Measurements from ENCODE around the gene RNF144B.
A peak's percentile ranks its signal among the peaks of the same experiment; 100 is the strongest.

The RNF144B gene

GRCh38 chr6:18371656-18372055, 15.5 kb upstream of the RNF144B start:
- Histone ChIP-seq H3K36me3 (ENCODE audit: control insufficient read depth, insufficient read depth, low read length) (no peaks in the 10 kb centered on the region), H3K4me3 (ENCODE audit: low read depth, low read length) (no peak overlapping the region), H3K27me3 (ENCODE audit: control insufficient read depth, insufficient read depth, low read length) (no peaks in the 10 kb centered on the region), H3K4me1 (ENCODE audit: control insufficient read depth, insufficient read depth, low read length) (no peaks in the 10 kb centered on the region), H3K9me3 (ENCODE audit: control insufficient read depth, insufficient read depth, low read length) (no peaks in the 10 kb centered on the region), H3K27ac (ENCODE audit: low read depth, low read length) (no peak overlapping the region), H3K9ac (ENCODE audit: low read depth, low read length) (no peak overlapping the region)

- Histone ChIP-seq H3K36me3 (ENCODE audit: control insufficient read depth, insufficient read depth, low read length) (no peaks in the 10 kb centered on the region), H3K9ac (ENCODE audit: low read depth, low read length) (no peak overlapping the region), H3K9me3 (ENCODE audit: control insufficient read depth, insufficient read depth, low read length) (no peaks in the 10 kb centered on the region), H3K27ac (ENCODE audit: low read depth, low read length) (no peak overlapping the region), H3K4me3 (ENCODE audit: low read depth, low read length) (no peak overlapping the region), H3K4me1 (ENCODE audit: control insufficient read depth, insufficient read depth, low read length) (no peaks in the 10 kb centered on the region), H3K27me3 (ENCODE audit: control insufficient read depth, insufficient read depth, low read length) (no peaks in the 10 kb centered on the region)
These were observed 6.9 kb upstream of the RNF144B start for GRCh38 chr6:18380158-18380836.

GRCh38 chr6:18380851-18381250, 6.3 kb upstream of the RNF144B start:
- Histone ChIP-seq H3K4me1 (ENCODE audit: control insufficient read depth, insufficient read depth, low read length) (no peaks in the 10 kb centered on the region), H3K9me3 (ENCODE audit: control insufficient read depth, insufficient read depth, low read length) (no peaks in the 10 kb centered on the region), H3K36me3 (ENCODE audit: control insufficient read depth, insufficient read depth, low read length) (no peaks in the 10 kb centered on the region), H3K9ac (ENCODE audit: low read depth, low read length) (no peak overlapping the region), H3K27me3 (ENCODE audit: control insufficient read depth, insufficient read depth, low read length) (no peaks in the 10 kb centered on the region), H3K27ac (ENCODE audit: low read depth, low read length) (no peak overlapping the region), H3K4me3 (ENCODE audit: low read depth, low read length) (no peak overlapping the region)

- H3K4me3 ChIP-seq (ENCODE audit: low read depth, low read length): no peak overlapping the region
These were observed 3.7 kb upstream of the RNF144B start for GRCh38 chr6:18383441-18383840.

GRCh38 chr6:18384621-18385020, 2.5 kb upstream of the RNF144B start:
- Histone ChIP-seq H3K36me3 (ENCODE audit: control insufficient read depth, insufficient read depth, low read length) (no peaks in the 10 kb centered on the region), H3K4me3 (ENCODE audit: low read depth, low read length) (no peak overlapping the region), H3K27ac (ENCODE audit: low read depth, low read length) (no peak overlapping the region), H3K9me3 (ENCODE audit: control insufficient read depth, insufficient read depth, low read length) (no peaks in the 10 kb centered on the region), H3K9ac (ENCODE audit: low read depth, low read length) (no peak overlapping the region), H3K4me1 (ENCODE audit: control insufficient read depth, insufficient read depth, low read length) (peaks cover 28% of the 10 kb centered on the region), H3K27me3 (ENCODE audit: control insufficient read depth, insufficient read depth, low read length) (no peaks in the 10 kb centered on the region)

More at GRCh38 chr6:18383441-18383840, 3.7 kb upstream of the RNF144B start:
- Histone ChIP-seq H3K9me3 (ENCODE audit: control insufficient read depth, insufficient read depth, low read length) (no peaks in the 10 kb centered on the region), H3K27me3 (ENCODE audit: control insufficient read depth, insufficient read depth, low read length) (no peaks in the 10 kb centered on the region), H3K36me3 (ENCODE audit: control insufficient read depth, insufficient read depth, low read length) (no peaks in the 10 kb centered on the region), H3K9ac (ENCODE audit: low read depth, low read length) (no peak overlapping the region), H3K4me1 (ENCODE audit: control insufficient read depth, insufficient read depth, low read length) (peaks cover 16% of the 10 kb centered on the region), H3K27ac (ENCODE audit: low read depth, low read length) (no peak overlapping the region)

- H3K27ac ChIP-seq (ENCODE audit: low read depth, low read length): no peak overlapping the region
- H3K9me3 ChIP-seq (ENCODE audit: control insufficient read depth, insufficient read depth, low read length): no peaks in the 10 kb centered on the region
- peaks cover 38% of the 10 kb centered on the region for H3K4me1 ChIP-seq (ENCODE audit: control insufficient read depth, insufficient read depth, low read length)
- H3K36me3 ChIP-seq (ENCODE audit: control insufficient read depth, insufficient read depth, low read length): no peaks in the 10 kb centered on the region
- H3K4me3 ChIP-seq (ENCODE audit: low read depth, low read length): peak overlapping the region; percentile 71
- H3K9ac ChIP-seq (ENCODE audit: low read depth, low read length): peak overlapping the region; percentile 19; the same call in 1 of the 2 replicates
- H3K27me3 ChIP-seq (ENCODE audit: control insufficient read depth, insufficient read depth, low read length): no peaks in the 10 kb centered on the region
These were observed 713 bp upstream of the RNF144B start for GRCh38 chr6:18386298-18386976.

GRCh38 chr6:18388271-18388670, 1.1 kb downstream of the RNF144B start:
- Histone ChIP-seq H3K9me3 (ENCODE audit: control insufficient read depth, insufficient read depth, low read length) (no peaks in the 10 kb centered on the region), H3K27me3 (ENCODE audit: control insufficient read depth, insufficient read depth, low read length) (no peaks in the 10 kb centered on the region), H3K4me1 (ENCODE audit: control insufficient read depth, insufficient read depth, low read length) (peaks cover 38% of the 10 kb centered on the region), H3K27ac (ENCODE audit: low read depth, low read length) (no peak overlapping the region), H3K9ac (ENCODE audit: low read depth, low read length) (no peak overlapping the region), H3K4me3 (ENCODE audit: low read depth, low read length) (peak overlapping the region; percentile 71), H3K36me3 (ENCODE audit: control insufficient read depth, insufficient read depth, low read length) (no peaks in the 10 kb centered on the region)

- Histone ChIP-seq H3K9me3 (ENCODE audit: control insufficient read depth, insufficient read depth, low read length) (no peaks in the 10 kb centered on the region), H3K36me3 (ENCODE audit: control insufficient read depth, insufficient read depth, low read length) (no peaks in the 10 kb centered on the region), H3K27ac (ENCODE audit: low read depth, low read length) (peak overlapping the region; percentile 67), H3K27me3 (ENCODE audit: control insufficient read depth, insufficient read depth, low read length) (no peaks in the 10 kb centered on the region), H3K9ac (ENCODE audit: low read depth, low read length) (no peak overlapping the region), H3K4me1 (ENCODE audit: control insufficient read depth, insufficient read depth, low read length) (peaks cover 38% of the 10 kb centered on the region), H3K4me3 (ENCODE audit: low read depth, low read length) (peak overlapping the region; percentile 71)
These were observed 1.8 kb downstream of the RNF144B start for GRCh38 chr6:18388942-18389341.

GRCh38 chr6:18389479-18389878, 2.3 kb downstream of the RNF144B start:
- peak overlapping the region; percentile 67 for H3K27ac ChIP-seq (ENCODE audit: low read depth, low read length)
- peak overlapping the region; percentile 71; the same call in 1 of the 2 replicates for H3K4me3 ChIP-seq (ENCODE audit: low read depth, low read length)
- H3K9ac ChIP-seq (ENCODE audit: low read depth, low read length): no peak overlapping the region
- no peaks in the 10 kb centered on the region for H3K36me3 ChIP-seq (ENCODE audit: control insufficient read depth, insufficient read depth, low read length)
- H3K9me3 ChIP-seq (ENCODE audit: control insufficient read depth, insufficient read depth, low read length): no peaks in the 10 kb centered on the region
- no peaks in the 10 kb centered on the region for H3K27me3 ChIP-seq (ENCODE audit: control insufficient read depth, insufficient read depth, low read length)
- H3K4me1 ChIP-seq (ENCODE audit: control insufficient read depth, insufficient read depth, low read length): peaks cover 40% of the 10 kb centered on the region

GRCh38 chr6:18390476-18390875, 3.3 kb downstream of the RNF144B start:
- H3K36me3 ChIP-seq (ENCODE audit: control insufficient read depth, insufficient read depth, low read length): no peaks in the 10 kb centered on the region
- no peaks in the 10 kb centered on the region for H3K27me3 ChIP-seq (ENCODE audit: control insufficient read depth, insufficient read depth, low read length)
- H3K27ac ChIP-seq (ENCODE audit: low read depth, low read length): no peak overlapping the region
- no peak overlapping the region for H3K4me3 ChIP-seq (ENCODE audit: low read depth, low read length)
- no peaks in the 10 kb centered on the region for H3K9me3 ChIP-seq (ENCODE audit: control insufficient read depth, insufficient read depth, low read length)
- H3K4me1 ChIP-seq (ENCODE audit: control insufficient read depth, insufficient read depth, low read length): peaks cover 49% of the 10 kb centered on the region
- H3K9ac ChIP-seq (ENCODE audit: low read depth, low read length): no peak overlapping the region

- no peak overlapping the region for H3K27ac ChIP-seq (ENCODE audit: low read depth, low read length)
These were observed 3.9 kb downstream of the RNF144B start for GRCh38 chr6:18391023-18391422.

More at GRCh38 chr6:18391023-18391422, 3.9 kb downstream of the RNF144B start:
- no peaks in the 10 kb centered on the region for H3K36me3 ChIP-seq (ENCODE audit: control insufficient read depth, insufficient read depth, low read length)
- no peaks in the 10 kb centered on the region for H3K27me3 ChIP-seq (ENCODE audit: control insufficient read depth, insufficient read depth, low read length)
- no peak overlapping the region for H3K4me3 ChIP-seq (ENCODE audit: low read depth, low read length)
- no peak overlapping the region for H3K9ac ChIP-seq (ENCODE audit: low read depth, low read length)
- H3K4me1 ChIP-seq (ENCODE audit: control insufficient read depth, insufficient read depth, low read length): peaks cover 55% of the 10 kb centered on the region
- H3K9me3 ChIP-seq (ENCODE audit: control insufficient read depth, insufficient read depth, low read length): no peaks in the 10 kb centered on the region
